Astrocyte of the hippocampus (primary cell): ENCODE data around the gene PAM.

Experiments
- DNase-seq: peaks from one replicate; pipeline ENCODE4 v3.0.0; 2011; ENCODE audit warnings: low read depth, low spot score

PAM gene

DNA sequence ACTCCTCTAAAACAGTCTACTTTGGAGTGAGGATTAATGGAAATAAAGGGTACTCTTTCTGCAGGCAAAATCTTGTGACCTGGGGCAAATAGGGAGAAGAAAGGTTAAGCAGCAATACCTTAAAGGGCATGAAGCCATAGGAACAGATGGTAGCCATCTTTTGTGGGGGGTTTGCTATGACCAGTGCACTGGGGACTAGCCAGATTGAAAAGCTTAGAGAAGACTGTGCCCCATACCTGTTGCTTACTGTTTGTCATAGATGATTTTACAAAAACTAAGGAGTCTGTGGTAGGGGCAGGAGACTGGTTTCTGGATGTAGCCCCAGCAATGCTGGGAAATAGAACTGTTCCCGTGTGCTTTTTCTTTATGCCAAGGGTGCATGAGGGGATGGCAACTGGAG is 58.6 kb downstream of the PAM start:
- no peak for DNase-seq

- no peak for DNase-seq
Measured at GRCh38 chr5:102815084-102815483, 60.0 kb downstream of the PAM start.

- peak; percentile 29 for DNase-seq
Measured at GRCh38 chr5:102815540-102816332, 60.6 kb downstream of the PAM start.

- no peak for DNase-seq
Measured at GRCh38 chr5:102818345-102818744, 63.2 kb downstream of the PAM start.

DNA sequence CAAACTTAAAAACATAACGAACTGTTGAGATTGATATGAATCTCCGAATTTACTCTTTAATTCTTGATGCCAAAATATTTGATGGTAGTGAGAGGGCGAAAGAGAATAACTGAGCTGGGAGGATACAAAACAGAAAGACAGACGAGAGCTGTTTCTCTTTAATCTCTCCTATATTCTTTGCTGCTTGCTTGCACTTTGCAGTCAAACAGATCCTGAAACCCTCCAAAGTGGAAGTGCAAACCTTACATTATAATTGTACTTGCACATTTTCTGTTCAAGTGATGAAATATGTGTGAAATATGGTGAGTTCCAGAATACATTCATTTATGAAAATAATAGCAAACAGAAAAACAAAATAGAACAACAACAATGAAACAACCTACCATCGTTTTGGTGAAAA is 63.8 kb downstream of the PAM start:
- no peak for DNase-seq

GRCh38 chr5:102819634-102820033 is 64.5 kb downstream of the PAM start:
- DNase-seq: no peak

DNA sequence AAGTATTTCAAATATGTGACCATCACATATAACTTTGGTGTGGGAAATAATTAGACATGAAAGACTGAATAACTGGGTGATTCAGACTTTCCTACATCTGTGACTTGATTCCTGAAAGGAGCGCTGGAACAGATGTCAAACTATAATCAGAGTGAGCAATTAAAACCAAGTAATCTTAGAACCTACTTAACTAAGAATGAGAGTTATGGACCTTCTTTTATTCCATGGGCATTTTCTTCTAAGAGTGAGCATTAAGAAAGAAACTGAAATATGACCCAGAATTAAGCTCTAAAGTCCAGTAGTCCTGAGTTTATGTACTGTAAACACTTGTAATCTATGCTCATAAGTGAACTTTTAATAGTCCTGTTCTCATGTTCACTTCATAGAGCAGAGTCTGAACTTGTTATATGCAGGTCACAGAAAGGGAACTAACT is 68.4 kb downstream of the PAM start:
- peak; percentile 85 for DNase-seq

DNA sequence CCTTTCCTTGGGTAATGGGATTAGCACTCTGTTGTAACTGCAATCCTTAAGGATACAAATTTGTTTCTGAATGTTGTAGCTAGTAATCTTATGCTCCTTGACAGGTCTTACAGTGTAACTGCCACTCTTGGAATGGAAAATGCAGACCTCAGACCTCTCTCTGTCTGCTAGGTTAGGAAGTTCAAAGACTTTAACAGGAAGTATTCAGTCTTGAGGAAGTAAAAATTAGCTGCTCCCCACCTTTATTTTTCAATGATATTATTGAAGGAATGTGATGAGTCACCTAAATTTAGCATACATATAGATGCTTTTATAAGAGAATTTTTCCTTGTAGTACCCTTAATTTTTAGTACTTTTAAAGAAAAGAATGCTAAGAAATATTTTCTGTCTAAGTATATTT is 71.5 kb downstream of the PAM start:
- no peak for DNase-seq

DNA sequence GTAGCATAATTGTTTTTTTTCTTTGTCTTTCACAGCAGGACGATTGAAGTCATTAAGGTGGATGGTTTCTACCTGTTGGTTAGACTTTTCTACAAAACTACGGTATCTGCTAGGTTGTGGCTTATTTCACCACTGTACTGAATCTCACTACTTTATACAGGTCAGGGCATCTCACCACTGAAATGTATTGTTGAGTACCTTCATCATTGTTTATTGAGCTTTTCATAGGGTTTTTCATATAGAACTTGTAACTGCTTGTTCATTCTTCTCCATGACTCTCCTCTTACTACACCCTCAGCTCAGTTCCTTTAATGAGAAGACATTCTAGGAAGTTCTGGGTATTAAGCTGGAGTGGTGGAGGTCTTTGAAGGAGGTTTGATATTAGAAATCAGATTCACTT is 75.1 kb downstream of the PAM start:
- DNase-seq: no peak

DNA sequence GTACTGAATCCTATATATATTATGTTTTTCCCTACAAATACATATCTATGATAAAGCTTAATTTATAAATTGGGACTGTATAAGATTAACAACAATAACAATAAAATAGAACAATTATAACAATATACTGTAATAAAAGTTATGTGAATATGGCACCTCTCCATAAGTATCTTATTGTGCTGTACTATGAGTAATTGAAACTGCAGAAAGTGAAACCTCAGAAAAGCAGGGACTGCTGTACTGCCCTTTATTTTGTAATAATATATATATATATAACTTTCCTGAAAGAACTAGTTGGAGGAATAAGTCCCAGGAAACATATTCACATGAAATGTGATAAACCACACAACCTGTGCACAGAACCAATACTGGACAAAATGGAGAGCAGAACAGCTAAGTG is 77.3 kb downstream of the PAM start:
- DNase-seq: no peak

DNA sequence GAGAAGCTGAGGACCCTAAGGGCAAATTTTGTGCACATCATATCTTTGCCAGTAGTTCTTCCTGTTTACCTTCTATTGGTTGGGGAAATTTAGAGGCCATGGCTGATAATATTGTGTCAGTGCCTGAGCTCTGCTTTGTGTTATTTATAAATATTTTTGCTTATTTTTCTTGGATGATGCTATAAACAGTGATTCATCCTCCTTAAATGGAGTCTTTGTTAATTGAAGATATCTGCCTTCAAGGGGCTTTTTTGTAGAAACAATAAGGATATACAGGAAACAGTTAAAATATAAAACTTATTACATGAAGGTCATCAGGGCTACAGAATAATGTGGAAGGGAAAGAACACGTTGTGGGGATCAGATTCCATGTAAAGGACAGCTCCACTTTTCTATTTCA is 78.0 kb downstream of the PAM start:
- DNase-seq: no peak

DNA sequence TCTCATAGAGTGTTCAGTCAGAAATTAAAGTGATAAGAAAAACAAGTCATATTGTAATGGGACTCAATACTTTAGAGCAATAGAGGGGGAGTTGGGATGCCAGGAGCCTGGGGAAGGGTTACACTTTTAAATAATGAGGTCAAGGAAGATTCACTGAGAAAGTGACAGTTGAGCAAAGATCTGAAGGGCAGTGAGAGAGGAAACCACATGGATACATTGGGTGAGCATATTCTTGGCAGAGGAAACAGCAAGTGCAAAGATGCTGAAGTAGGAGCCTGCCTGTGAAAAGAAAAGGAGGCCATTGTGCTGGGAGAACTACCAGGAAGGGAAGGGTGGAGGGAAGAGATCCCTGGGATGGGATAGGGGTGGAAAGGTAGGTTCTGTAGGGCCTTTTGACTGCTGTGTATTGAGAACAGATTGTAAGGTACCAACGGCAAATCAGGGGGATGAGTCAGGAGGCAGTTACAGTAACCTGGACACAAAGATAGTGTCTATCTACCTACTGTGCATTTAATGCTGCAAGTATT is 79.4 kb downstream of the PAM start:
- no peak for DNase-seq

DNA sequence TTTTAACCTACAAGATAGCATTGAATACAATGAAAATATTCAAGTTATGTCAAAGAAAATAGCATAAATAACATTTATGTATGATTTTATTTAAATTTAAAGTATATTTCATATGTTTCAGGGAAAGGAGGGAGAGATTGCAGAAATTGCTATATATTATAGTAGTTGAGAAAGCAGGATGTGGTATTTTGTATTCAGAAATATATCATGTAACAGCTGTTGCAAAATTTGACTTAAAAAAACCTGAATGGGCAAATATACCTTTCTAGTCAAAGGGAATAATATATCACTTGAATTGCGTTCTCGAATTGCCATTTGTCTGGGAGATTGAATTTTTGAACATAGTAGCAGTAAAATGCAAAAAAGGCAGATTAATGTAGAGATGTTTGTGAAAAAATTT is 80.6 kb downstream of the PAM start:
- DNase-seq: no peak

GRCh38 chr5:102841021-102841420 is 85.9 kb downstream of the PAM start:
- no peak for DNase-seq

DNA sequence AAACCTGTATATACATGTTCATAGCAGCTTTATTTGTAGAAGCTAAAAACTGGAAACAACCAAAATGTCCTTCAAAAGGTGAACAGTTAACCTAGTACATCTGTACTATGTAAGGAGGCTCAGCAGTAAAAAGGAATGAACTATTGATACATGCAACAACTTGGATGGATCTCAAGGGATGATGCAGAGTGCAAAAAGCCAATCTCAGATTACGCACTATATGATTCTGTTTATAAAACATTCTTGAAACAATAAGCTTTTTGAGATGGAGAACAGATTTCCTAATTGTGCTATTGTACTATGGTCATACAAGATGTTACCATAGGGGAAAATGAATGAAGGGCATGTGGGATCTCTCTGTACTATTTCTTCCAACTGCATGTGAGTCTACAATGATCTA is 88.9 kb downstream of the PAM start:
- DNase-seq: no peak

DNA sequence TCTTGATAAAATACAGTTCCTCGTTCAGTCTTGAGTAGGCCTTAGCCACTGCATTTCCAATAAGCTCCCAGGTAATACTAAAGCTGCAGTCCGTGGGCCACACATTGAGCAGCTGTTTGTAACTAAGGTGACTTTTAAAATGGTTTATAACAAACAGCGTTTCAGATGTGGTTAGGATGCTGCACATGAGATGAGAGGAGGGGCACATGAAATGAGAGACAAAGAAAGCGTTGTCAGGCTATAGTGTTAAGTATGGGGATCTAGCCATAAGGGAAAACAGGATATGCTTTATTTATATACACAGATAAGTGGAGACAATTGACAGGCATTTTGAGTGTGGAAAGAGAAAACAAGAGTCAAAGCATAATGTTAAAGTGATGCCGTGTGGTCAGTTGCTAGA is 89.9 kb downstream of the PAM start:
- no peak for DNase-seq

GRCh38 chr5:102850503-102850902 is 95.4 kb downstream of the PAM start:
- no peak for DNase-seq

DNA sequence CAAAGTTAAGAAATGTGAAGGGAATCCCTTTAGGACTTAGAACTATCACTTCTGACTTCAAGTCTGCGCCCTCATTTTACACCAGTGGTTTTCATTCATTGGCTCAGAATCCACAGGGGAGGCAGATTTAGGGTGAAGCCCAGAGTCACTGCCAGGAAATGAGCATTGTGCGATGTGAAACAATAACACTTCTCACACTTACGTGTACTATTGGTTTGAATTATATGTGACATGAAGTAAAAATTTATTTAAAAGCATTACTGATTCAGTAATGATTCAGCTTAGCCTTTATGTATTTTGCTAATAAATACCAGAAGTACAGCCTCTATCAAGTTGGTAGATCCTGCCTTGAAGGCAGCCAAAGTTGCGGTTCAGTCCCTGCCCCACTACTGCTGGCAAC is 98.6 kb downstream of the PAM start:
- no peak for DNase-seq

DNA sequence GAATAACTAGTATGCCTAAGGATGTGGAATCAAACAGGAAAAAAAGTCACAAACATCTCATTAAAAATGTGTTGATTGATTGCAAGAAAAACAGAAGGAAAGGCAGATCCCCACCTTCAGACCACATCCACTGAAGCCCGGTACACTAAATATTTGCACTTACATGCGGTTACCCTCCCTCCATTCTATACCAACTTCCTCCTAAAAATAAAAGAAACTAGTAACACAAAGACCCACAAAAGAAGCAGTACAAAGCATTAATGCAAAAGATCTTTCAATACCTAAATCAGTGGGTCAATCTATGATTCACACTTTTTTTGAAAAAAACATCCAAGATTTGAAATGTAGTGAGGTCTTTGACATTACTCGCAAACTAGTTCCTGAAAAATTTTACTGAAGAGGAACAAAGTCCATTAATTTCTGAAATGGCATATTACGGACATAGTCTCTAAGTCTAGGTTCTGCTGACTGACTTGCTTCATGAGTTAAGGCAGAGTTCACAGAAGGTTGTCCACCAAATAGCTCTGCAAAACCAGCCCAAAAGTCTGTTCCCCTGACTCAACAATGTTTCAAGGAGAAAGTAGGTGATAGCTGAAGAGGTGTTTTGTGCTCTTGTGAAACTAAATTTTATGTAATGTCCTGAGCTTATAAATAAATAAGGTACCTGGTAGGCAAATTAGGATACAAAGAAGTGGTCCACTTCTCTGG is 100.7 kb downstream of the PAM start:
- DNase-seq: no peak

GRCh38 chr5:102856389-102856777 is 101.3 kb downstream of the PAM start:
- peak; percentile 37 for DNase-seq

- no peak for DNase-seq
Measured at GRCh38 chr5:102857076-102857818, 102.1 kb downstream of the PAM start.

- DNase-seq: no peak
Measured at GRCh38 chr5:102858221-102858620, 103.1 kb downstream of the PAM start.
